AG04450 (cell line): ENCODE measurements around the gene REXO4. TPM values are rescaled to one million over a fixed set of nuclear protein-coding genes. Genes with fewer than 3 reads are reported as not detected.

Experiments used
- CTCF ChIA-PET: fragments of 300-600, 350-600 bp; formaldehyde crosslinking; extraction: SDS; loops from one replicate; lab custom pipeline; 2022; ENCODE audit warnings: antibody characterized with exemption, inconsistent platforms; lab: Charles Lee
- POLR2A ChIA-PET: fragments of 350-600 bp; formaldehyde crosslinking; extraction: SDS; loops from one replicate; lab custom pipeline; 2021; ENCODE audit warnings: antibody characterized with exemption, inconsistent platforms; lab: Yijun Ruan, JAX
- DNase-seq: peaks from one replicate; pipeline ENCODE4 v3.0.0-alpha.2; 2011; ENCODE audit warnings: low read depth, low spot score
- H3K27ac ChIP-seq: one replicate; pipeline ENCODE4 v1.5.1; 2012; ENCODE audit warnings: low read depth, low read length, control low read depth
- H3K27me3 ChIP-seq: one replicate; pipeline ENCODE4 v1.6.0; 2012; ENCODE audit warnings: low read length; ENCODE audit not compliant: control insufficient read depth, insufficient read depth
- H3K4me3 ChIP-seq: 2 replicates; pipeline ENCODE4 v1.5.1; 2011; ENCODE audit warnings: mild to moderate bottlenecking, low read depth, low read length, control low read depth
- H3K9me3 ChIP-seq: 2 replicates; pipeline ENCODE4 v1.5.1; 2012; ENCODE audit warnings: low read length; ENCODE audit not compliant: control insufficient read depth, insufficient read depth
- CTCF ChIP-seq: IDR thresholded peaks from 2 replicates; pipeline ENCODE4 v1.5.1; 2011; ENCODE audit warnings: low read depth, low read length, control low read depth, inconsistent platforms
- polyA plus RNA-seq: library from polyadenylated mRNA; depleted of rRNA; stranded (reverse); fragments of >200 nt; gene quantifications from 2 replicates; pipeline ENCODE4 v1.2.3, GENCODE V29; 2011

Gene REXO4
- polyA plus RNA-seq, 1 experiment = 21.0 TPM

GRCh38 chr9:133405508-133406438, 12.0 kb downstream of the REXO4 start:
- CTCF ChIA-PET = interaction anchor here (0.6 to 3.2 kb wide), 5 partner anchors 29 to 81 kb away, joined by 3 to 13 read pairs (median 4); partner anchors contain the start of genes SLC2A6 and STKLD1
- no peak for TF ChIP-seq CTCF
- Histone ChIP-seq H3K27ac (no peak overlapping the region), H3K9me3 (no peaks in the 10 kb centered on the region; the same call in 1 of the 2 replicates), H3K4me3 (no peak overlapping the region), H3K27me3 (no peaks in the 10 kb centered on the region)
- DNase-seq = no peak
- POLR2A ChIA-PET = no interaction called here

- no peak overlapping the region for H3K4me3 ChIP-seq
- POLR2A ChIA-PET = interaction anchor here (0.5 kb wide), 1 partner anchor 343 kb away, joined by 3 read pairs; the partner anchor contains the start of gene CEL
Observed at GRCh38 chr9:133404454-133405002, 13.3 kb downstream of the REXO4 start.

GRCh38 chr9:133403766-133404453, 13.9 kb downstream of the REXO4 start:
- ChIA-PET POLR2A (no interaction called here), CTCF (interaction anchor here (3.2 kb wide), 1 partner anchor 83 kb away, joined by 13 read pairs; no protein-coding TSS in a partner anchor)
- Histone ChIP-seq H3K4me3 (no peak overlapping the region), H3K9me3 (no peaks in the 10 kb centered on the region; the same call in 1 of the 2 replicates), H3K27me3 (no peaks in the 10 kb centered on the region), H3K27ac (no peak overlapping the region)
- peak; percentile 50 for TF ChIP-seq CTCF
- DNase-seq = no peak

More at GRCh38 chr9:133404454-133405002, 13.3 kb downstream of the REXO4 start:
- TF ChIP-seq CTCF = no peak
- H3K27me3 ChIP-seq = no peaks in the 10 kb centered on the region
- H3K9me3 ChIP-seq = no peaks in the 10 kb centered on the region; the same call in 1 of the 2 replicates
- CTCF ChIA-PET = interaction anchor here (3.2 kb wide), 1 partner anchor 82 kb away, joined by 13 read pairs; no protein-coding TSS in a partner anchor
- DNase-seq = no peak
- H3K27ac ChIP-seq = no peak overlapping the region

GRCh38 chr9:133402689-133403088, 15.1 kb downstream of the REXO4 start:
- no peak overlapping the region for H3K27ac ChIP-seq
- ChIA-PET CTCF (interaction anchor here (0.5 to 1.1 kb wide), 2 partner anchors 47 to 84 kb away, joined by 3 to 4 read pairs; no protein-coding TSS in a partner anchor), POLR2A (interaction anchor here (0.6 kb wide), 1 partner anchor 26 kb away, joined by 4 read pairs; no protein-coding TSS in a partner anchor)
- no peaks in the 10 kb centered on the region; the same call in 1 of the 2 replicates for H3K9me3 ChIP-seq
- H3K4me3 ChIP-seq = no peak overlapping the region
- TF ChIP-seq CTCF = no peak
- DNase-seq = no peak
- no peaks in the 10 kb centered on the region for H3K27me3 ChIP-seq
